HG02870 (cell line): ENCODE data around the gene CNP.

ENCODE experiments used
- ATAC-seq: cut with Tn5 transposase; IDR thresholded peaks from one replicate; pipeline ENCODE4 v1.9.1; 2021; ENCODE audit warnings: mild to moderate bottlenecking, moderate library complexity; ENCODE audit not compliant: unreplicated experiment

The CNP gene

DNA sequence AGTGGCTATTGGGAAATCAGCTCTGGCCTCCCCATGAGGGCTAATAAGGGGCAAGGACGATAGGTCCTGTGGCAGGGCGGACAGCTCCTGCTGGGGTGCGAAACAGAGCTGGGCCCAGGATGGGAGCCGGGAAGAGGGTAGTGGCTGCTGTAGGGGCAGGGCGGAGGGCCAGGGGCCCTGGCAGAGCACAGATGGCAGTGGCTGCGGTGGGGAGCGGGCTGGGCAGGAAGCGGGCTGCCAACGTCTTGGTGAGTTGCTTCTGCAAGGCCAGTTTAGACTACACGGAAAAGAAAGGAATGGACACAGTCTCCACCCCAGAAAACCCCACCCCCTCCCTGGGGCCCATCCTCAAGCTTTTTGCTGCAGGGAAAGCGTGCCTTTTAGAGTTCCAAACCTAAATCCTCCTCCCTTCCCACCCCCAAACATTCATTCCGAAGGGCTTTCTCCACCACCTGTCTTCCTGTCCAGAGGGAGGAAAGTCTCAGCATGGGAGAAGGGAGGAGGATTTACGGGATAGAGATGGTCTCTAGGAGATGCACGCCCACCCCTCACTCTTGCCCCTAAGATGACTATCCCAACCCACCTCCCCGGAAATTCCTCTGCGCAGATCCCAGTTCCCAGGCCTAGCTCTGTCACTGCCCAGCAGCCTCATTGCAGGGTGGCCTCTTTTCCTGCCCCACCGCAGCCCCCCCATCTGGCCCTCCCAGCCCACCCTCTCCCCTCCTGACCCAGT, 60.4 kb downstream of the CNP start:
- ATAC-seq, result no peak
